ENCODE measurements around the gene MFAP1. TPM values are rescaled to one million over a fixed set of nuclear protein-coding genes. Genes with fewer than 3 reads are reported as not detected.

The MFAP1 gene
- total and polyA plus RNA-seq, 2 experiments from 2014 or later, result 28.0 to 42.4 TPM

DNA sequence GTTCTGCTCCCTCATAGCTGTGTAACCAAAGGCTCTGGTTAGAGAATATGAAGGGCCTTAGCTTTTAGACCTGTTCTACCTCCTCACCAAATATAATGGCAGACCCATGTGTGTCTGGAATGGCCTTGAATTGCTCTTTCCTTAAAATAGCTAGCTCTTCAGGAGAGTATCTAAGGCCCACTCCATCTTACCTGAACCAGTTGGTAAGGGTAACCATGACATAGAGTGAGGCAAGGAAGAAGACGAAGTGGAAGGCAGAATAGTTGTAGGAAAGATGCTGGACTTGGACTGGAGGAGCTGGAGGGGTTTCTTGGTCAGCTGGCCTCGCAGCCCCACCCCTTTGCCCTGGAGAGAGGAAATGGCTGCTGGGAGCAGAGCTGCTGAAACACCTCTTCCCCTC lies 29.3 kb downstream of the MFAP1 start:
- Histone ChIP-seq H3K4me3 (no peak overlapping the region), H3K27ac (peak overlapping the region; percentile 58), H3K4me1 (ENCODE audit: low read depth) (peaks cover 22% of the 10 kb centered on the region), H3K27me3 (no peaks in the 10 kb centered on the region), H3K36me3 (peaks cover 11% of the 10 kb centered on the region), H3K9me3 (ENCODE audit: low read depth) (no peaks in the 10 kb centered on the region)
- TF ChIP-seq, protein P1, sequence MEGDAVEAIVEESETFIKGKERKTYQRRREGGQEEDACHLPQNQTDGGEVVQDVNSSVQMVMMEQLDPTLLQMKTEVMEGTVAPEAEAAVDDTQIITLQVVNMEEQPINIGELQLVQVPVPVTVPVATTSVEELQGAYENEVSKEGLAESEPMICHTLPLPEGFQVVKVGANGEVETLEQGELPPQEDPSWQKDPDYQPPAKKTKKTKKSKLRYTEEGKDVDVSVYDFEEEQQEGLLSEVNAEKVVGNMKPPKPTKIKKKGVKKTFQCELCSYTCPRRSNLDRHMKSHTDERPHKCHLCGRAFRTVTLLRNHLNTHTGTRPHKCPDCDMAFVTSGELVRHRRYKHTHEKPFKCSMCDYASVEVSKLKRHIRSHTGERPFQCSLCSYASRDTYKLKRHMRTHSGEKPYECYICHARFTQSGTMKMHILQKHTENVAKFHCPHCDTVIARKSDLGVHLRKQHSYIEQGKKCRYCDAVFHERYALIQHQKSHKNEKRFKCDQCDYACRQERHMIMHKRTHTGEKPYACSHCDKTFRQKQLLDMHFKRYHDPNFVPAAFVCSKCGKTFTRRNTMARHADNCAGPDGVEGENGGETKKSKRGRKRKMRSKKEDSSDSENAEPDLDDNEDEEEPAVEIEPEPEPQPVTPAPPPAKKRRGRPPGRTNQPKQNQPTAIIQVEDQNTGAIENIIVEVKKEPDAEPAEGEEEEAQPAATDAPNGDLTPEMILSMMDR (IDR thresholded peaks at IDR 0.05; ENCODE audit: low read depth, low read length), result no peak
- no peak for DNase-seq (ENCODE audit: low read depth in 1 of 2, low spot score in 1 of 2)

DNA sequence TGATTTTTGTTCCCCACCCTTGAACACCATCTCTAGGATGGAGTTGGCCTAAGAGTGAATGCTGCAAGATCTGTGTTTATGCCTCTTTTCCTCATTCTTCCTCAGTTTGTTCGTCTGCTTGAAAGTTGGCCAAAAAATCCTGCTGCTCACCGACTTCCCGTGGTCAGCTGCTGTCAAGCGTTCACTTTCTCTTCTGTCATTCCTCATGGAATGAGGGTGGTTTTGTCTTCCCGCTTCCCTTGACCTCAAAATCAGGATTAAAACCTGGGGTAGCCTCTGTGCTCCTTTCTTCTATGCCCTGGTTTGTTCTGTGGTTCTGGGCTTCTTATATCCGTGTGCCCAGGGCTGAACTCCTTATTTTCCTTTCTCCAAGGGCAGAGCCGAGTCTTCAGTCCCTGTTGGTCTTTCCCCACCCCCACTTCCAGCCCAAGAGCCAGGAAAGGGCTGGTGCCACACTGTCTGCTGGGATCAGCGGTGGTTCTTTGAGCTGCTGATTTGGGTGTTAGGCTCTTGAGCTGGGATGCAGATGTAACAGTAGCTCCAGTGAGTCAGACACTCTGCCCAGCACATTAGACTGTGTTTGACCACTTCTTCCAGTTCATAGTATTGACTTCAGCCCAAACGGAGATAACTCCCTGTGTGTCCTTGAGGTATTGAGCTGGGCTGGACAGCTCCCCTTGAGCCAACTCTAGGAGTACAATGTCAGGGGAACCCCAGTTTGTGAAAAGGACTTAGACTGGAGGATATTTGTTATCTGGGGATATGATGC lies 30.0 kb downstream of the MFAP1 start:
- Histone ChIP-seq H3K4me3 (no peak overlapping the region), H3K36me3 (peaks cover 11% of the 10 kb centered on the region), H3K9me3 (ENCODE audit: low read depth) (no peaks in the 10 kb centered on the region), H3K27ac (peak overlapping the region; percentile 58), H3K4me1 (ENCODE audit: low read depth) (peaks cover 22% of the 10 kb centered on the region), H3K27me3 (no peaks in the 10 kb centered on the region)
- DNase-seq (ENCODE audit: low read depth in 1 of 2, low spot score in 1 of 2), result peak; percentile 46 to 67
- TF ChIP-seq, protein P1 (IDR thresholded peaks at IDR 0.05; ENCODE audit: low read depth, low read length), result no peak

DNA sequence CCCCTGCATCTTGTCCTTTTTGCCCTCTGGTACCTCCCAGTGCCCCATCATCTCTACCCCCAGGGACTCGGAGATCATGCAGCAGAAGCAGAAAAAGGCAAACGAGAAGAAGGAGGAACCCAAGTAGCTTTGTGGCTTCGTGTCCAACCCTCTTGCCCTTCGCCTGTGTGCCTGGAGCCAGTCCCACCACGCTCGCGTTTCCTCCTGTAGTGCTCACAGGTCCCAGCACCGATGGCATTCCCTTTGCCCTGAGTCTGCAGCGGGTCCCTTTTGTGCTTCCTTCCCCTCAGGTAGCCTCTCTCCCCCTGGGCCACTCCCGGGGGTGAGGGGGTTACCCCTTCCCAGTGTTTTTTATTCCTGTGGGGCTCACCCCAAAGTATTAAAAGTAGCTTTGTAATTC lies 30.8 kb downstream of the MFAP1 start:
- Histone ChIP-seq H3K4me1 (ENCODE audit: low read depth) (peaks cover 22% of the 10 kb centered on the region), H3K4me3 (peak overlapping the region; percentile 93), H3K27ac (peak overlapping the region; percentile 58), H3K9me3 (ENCODE audit: low read depth) (no peaks in the 10 kb centered on the region), H3K27me3 (no peaks in the 10 kb centered on the region), H3K36me3 (peaks cover 11% of the 10 kb centered on the region)
- TF ChIP-seq, protein P1 (IDR thresholded peaks at IDR 0.05; ENCODE audit: low read depth, low read length), result no peak
- DNase-seq (ENCODE audit: low read depth in 1 of 2, low spot score in 1 of 2), result no peak

DNA sequence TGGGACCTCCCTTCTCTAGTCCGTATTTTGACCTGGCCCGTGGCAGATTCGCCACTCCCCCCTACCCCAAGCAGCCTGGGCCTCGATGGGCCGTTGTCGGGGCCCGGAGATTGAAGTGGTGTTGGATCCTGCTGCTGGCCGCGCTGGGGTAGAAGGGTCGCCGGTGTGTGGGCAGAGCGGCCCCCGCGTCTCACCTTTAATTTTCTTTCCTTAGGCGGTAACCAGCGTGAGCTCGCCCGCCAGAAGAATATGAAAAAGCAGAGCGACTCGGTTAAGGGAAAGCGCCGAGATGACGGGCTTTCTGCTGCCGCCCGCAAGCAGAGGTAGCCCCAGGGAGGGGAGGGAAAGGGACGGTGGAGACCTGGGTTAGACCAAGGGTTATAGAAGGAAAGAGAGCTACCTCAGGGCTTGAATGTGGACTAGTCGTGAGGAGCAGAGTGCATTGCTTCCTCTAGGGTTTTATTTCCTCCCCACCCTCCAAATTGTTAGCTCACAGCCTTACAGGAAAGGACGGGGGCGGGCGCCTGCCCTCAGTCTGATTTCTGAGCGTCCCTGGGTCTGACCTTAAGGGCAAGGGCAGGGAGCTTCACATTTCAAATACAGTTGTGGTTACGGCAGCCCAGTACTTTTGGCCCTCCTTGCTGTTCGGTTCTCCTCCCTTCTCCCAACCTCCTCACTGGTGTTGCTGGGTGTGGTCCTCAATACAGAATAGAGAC lies 31.6 kb downstream of the MFAP1 start:
- peak overlapping the region; percentile 93 for H3K4me3 ChIP-seq
- TF ChIP-seq, protein P1 (IDR thresholded peaks at IDR 0.05; ENCODE audit: low read depth, low read length), result peak; percentile 15
- DNase-seq (ENCODE audit: low read depth in 1 of 2, low spot score in 1 of 2), result peak; percentile 23 to 47
- H3K4me1 ChIP-seq (ENCODE audit: low read depth), result peaks cover 22% of the 10 kb centered on the region
- H3K27ac ChIP-seq, result peak overlapping the region; percentile 98
- peaks cover 11% of the 10 kb centered on the region for H3K36me3 ChIP-seq
- no peaks in the 10 kb centered on the region for H3K27me3 ChIP-seq
- no peaks in the 10 kb centered on the region for H3K9me3 ChIP-seq (ENCODE audit: low read depth)

DNA sequence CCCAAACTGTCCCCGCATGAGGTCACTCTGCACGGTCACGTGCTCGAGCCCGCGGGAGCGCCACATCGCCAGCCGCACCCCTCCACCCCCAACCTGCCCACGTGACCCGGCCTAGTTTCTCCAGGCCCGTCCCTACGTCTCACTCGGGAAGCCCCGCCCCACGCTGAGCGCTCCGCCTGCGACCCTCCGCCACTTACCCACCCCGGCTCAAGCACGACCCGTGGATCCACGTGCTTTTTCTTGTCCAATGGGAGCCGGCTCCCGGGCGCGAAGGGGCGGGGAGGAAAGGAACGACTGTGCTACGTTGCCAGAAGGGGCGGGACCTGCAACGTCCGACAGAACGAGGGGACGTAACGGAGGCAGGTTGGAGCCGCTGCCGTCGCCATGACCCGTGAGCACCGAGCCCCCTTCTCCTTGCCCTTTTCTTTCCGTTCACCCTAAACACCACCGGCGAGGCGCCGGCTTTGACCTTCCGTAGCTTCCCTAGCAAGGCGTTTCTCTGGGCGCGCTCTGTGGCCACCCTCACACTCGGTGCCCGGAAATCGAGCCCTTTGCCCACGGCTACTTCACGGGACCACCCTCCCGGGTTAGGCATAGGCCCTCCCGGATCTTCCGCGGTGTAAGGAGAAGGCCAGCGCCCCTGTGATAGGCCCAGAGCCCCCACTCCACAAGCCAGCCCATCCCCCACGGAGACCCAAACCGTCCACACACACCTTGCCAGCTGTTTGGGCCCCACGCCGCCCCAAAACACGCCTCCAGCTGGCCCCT lies 32.3 kb downstream of the MFAP1 start, which contains the start of gene SERF2:
Gene SERF2 (plus strand): TSS at position 328 of the 768 bp plus-strand sequence. CDS start 57 bp downstream, at position 385.
- peak; percentile 99 to 100 for DNase-seq (ENCODE audit: low read depth in 1 of 2, low spot score in 1 of 2)
- Histone ChIP-seq H3K36me3 (peaks cover 11% of the 10 kb centered on the region), H3K4me1 (ENCODE audit: low read depth) (peaks cover 22% of the 10 kb centered on the region), H3K27me3 (no peaks in the 10 kb centered on the region), H3K4me3 (peak within 1 kb of the TSS; percentile 93), H3K9me3 (ENCODE audit: low read depth) (no peaks in the 10 kb centered on the region), H3K27ac (peak within 1 kb of the TSS; percentile 98)
- TF ChIP-seq, protein P1 (IDR thresholded peaks at IDR 0.05; ENCODE audit: low read depth, low read length), result no peak

Measured in cardiac muscle cell (in vitro differentiated cells and primary cell).